ENCODE data around the gene TWNK. TPM values are rescaled to one million over a fixed set of nuclear protein-coding genes. Genes with fewer than 3 reads are reported as not detected.

Gene TWNK
- total and polyA plus RNA-seq, 7 experiments from 2014 or later = 5.8 to 18.9 (median 14.8) TPM

- H3K27ac ChIP-seq (ENCODE audit: low read depth, low read length) = no peak overlapping the region
- peaks cover 0 to 57% (median 0%) of the 10 kb centered on the region in 3 experiments for H3K36me3 ChIP-seq (ENCODE audit: control insufficient read depth in 2 of 3, insufficient read depth in 3 of 3, low read length in 3 of 3)
- H3K9me3 ChIP-seq (ENCODE audit: control insufficient read depth in 2 of 3, low read length in 3 of 3) = no peaks in the 10 kb centered on the region
- Mint-ChIP-seq H3K27ac (no peak overlapping the region), H3K4me3 (peak overlapping the region in 1 of 10 donors; percentile 19), H3K36me3 (peaks cover 0 to 43% (median 12%) of the 10 kb centered on the region in 5 donors), H3K9me3 (no peaks in the 10 kb centered on the region), H3K27me3 (no peaks in the 10 kb centered on the region), H3K4me1 (peaks cover 19 to 42% (median 29%) of the 10 kb centered on the region in 7 donors)
- no peak overlapping the region for H3K4me3 ChIP-seq (ENCODE audit: low read length)
- no peaks in the 10 kb centered on the region for H3K27me3 ChIP-seq (ENCODE audit: control insufficient read depth in 2 of 2, insufficient read depth in 2 of 2, low read length in 2 of 2)
- CTCF ChIA-PET = no interaction called here
- intact Hi-C loops (cut with micrococcal nuclease) = no loop called here
- POLR2A ChIA-PET = interaction anchor here (1.2 kb wide), 2 partner anchors 14 to 37 kb away, joined by 3 read pairs; no protein-coding TSS in a partner anchor
- DNase-seq (peak in 1 of 9 donors; percentile 1), ATAC-seq (no peak)
- H3K4me1 ChIP-seq (ENCODE audit: control insufficient read depth in 2 of 2, insufficient read depth in 2 of 2, low read length in 2 of 2) = peaks cover 17 to 22% of the 10 kb centered on the region in 2 donors
Observed at GRCh38 chr10:100983868-100984671, 3.3 kb upstream of the TWNK start.

DNA sequence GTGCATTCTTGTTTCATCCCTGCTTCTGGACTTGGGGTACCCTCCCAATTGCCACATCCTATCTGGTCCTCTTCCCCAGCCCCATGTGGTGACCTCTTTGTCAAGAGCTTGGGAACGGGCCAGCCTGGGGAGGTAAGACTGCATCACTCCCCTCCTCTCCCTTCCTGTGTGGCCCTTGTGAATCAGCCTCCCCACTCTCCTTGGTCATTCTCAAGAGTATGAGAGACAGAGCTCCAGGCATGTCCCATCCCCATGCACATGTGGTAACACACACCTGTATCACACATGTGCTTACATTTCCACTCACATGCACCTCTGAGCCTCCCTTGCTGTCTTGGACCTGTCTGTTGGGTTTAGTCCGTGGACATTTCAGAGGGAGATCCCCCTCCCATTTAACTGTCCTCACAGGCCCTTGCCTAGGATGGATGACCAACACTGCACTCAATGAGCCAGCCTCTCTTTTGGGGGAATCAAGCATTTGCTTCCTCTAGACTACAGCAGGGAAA is 2.6 kb upstream of the TWNK start:
- intact Hi-C loops (cut with micrococcal nuclease) = no loop called here
- peaks cover 19 to 49% (median 30%) of the 10 kb centered on the region in 7 donors for H3K4me1 Mint-ChIP-seq
- no peak for DNase-seq
- H3K9me3 Mint-ChIP-seq = no peaks in the 10 kb centered on the region
- ATAC-seq = no peak
- CTCF ChIA-PET = no interaction called here
- H3K27ac Mint-ChIP-seq = no peak overlapping the region
- H3K36me3 Mint-ChIP-seq = peaks cover 0 to 46% (median 15%) of the 10 kb centered on the region in 5 donors
- Histone ChIP-seq H3K36me3 (ENCODE audit: control insufficient read depth in 2 of 3, insufficient read depth in 3 of 3, low read length in 3 of 3) (peaks cover 0 to 61% (median 0%) of the 10 kb centered on the region in 3 experiments), H3K4me1 (ENCODE audit: control insufficient read depth in 2 of 2, insufficient read depth in 2 of 2, low read length in 2 of 2) (peaks cover 17 to 24% of the 10 kb centered on the region in 2 donors), H3K27me3 (ENCODE audit: control insufficient read depth in 2 of 2, insufficient read depth in 2 of 2, low read length in 2 of 2) (no peaks in the 10 kb centered on the region), H3K9me3 (ENCODE audit: control insufficient read depth in 2 of 3, low read length in 3 of 3) (no peaks in the 10 kb centered on the region), H3K4me3 (ENCODE audit: low read length) (no peak overlapping the region), H3K27ac (ENCODE audit: low read depth, low read length) (no peak overlapping the region)
- no peaks in the 10 kb centered on the region for H3K27me3 Mint-ChIP-seq
- POLR2A ChIA-PET = interaction anchor here (4.7 kb wide), 1 partner anchor 13 kb away, joined by 65 read pairs; the partner anchor contains the start of gene LZTS2
- peak overlapping the region in 1 of 10 donors; percentile 28 for H3K4me3 Mint-ChIP-seq

GRCh38 chr10:100985336-100985735 is 2.0 kb upstream of the TWNK start:
- Mint-ChIP-seq H3K4me1 (peaks cover 20 to 55% (median 32%) of the 10 kb centered on the region in 7 donors), H3K27ac (peak overlapping the region in 1 of 9 donors; percentile 3), H3K4me3 (peak overlapping the region in 7 of 10 donors; percentile 28 to 99 (median 93)), H3K36me3 (peaks cover under 1 to 43% (median 17%) of the 10 kb centered on the region in 5 donors), H3K9me3 (no peaks in the 10 kb centered on the region), H3K27me3 (no peaks in the 10 kb centered on the region)
- Histone ChIP-seq H3K9me3 (ENCODE audit: control insufficient read depth in 2 of 3, low read length in 3 of 3) (no peaks in the 10 kb centered on the region), H3K36me3 (ENCODE audit: control insufficient read depth in 2 of 3, insufficient read depth in 3 of 3, low read length in 3 of 3) (peaks cover 0 to 61% (median under 1%) of the 10 kb centered on the region in 3 experiments), H3K27me3 (ENCODE audit: control insufficient read depth in 2 of 2, insufficient read depth in 2 of 2, low read length in 2 of 2) (no peaks in the 10 kb centered on the region), H3K4me3 (ENCODE audit: low read length) (no peak overlapping the region), H3K27ac (ENCODE audit: low read depth, low read length) (no peak overlapping the region), H3K4me1 (ENCODE audit: control insufficient read depth in 2 of 2, insufficient read depth in 2 of 2, low read length in 2 of 2) (peaks cover 17 to 24% of the 10 kb centered on the region in 2 donors)
- CTCF ChIA-PET = no interaction called here
- POLR2A ChIA-PET = interaction anchor here (1.4 to 4.7 kb wide), 2 partner anchors 12 to 46 kb away, joined by 8 to 65 read pairs; partner anchors contain the start of genes LZTS2, PDZD7 and SFXN3
- intact Hi-C loops (cut with micrococcal nuclease) = no loop called here
- ATAC-seq (no peak), DNase-seq (no peak)

- Histone ChIP-seq H3K27me3 (ENCODE audit: control insufficient read depth in 2 of 2, insufficient read depth in 2 of 2, low read length in 2 of 2) (no peaks in the 10 kb centered on the region), H3K36me3 (ENCODE audit: control insufficient read depth in 2 of 3, insufficient read depth in 3 of 3, low read length in 3 of 3) (peaks cover 0 to 60% (median 11%) of the 10 kb centered on the region in 3 experiments), H3K9me3 (ENCODE audit: control insufficient read depth in 2 of 3, low read length in 3 of 3) (no peaks in the 10 kb centered on the region), H3K4me1 (ENCODE audit: control insufficient read depth in 2 of 2, insufficient read depth in 2 of 2, low read length in 2 of 2) (peaks cover 17 to 24% of the 10 kb centered on the region in 2 donors), H3K27ac (ENCODE audit: low read depth, low read length) (peak overlapping the region; percentile 81), H3K4me3 (ENCODE audit: low read length) (peak overlapping the region; percentile 89)
- H3K9me3 Mint-ChIP-seq = no peaks in the 10 kb centered on the region
- H3K4me3 Mint-ChIP-seq = peak overlapping the region; percentile 91 to 100 (median 95)
- no peaks in the 10 kb centered on the region for H3K27me3 Mint-ChIP-seq
- ChIA-PET CTCF (interaction anchor here (2.4 kb wide), 1 partner anchor 11 kb away, joined by 24 read pairs; no protein-coding TSS in a partner anchor), POLR2A (interaction anchor here (0.9 to 4.7 kb wide), 4 partner anchors 11 to 45 kb away, joined by 3 to 65 read pairs (median 6); partner anchors contain the start of genes LZTS2, PDZD7 and SFXN3)
- H3K4me1 Mint-ChIP-seq = peaks cover 23 to 60% (median 38%) of the 10 kb centered on the region in 7 donors
- ATAC-seq (no peak), DNase-seq (no peak)
- intact Hi-C loops (cut with micrococcal nuclease) = no loop called here
- H3K36me3 Mint-ChIP-seq = peaks cover 11 to 47% (median 28%) of the 10 kb centered on the region in 5 donors
- peak overlapping the region in 7 of 9 donors; percentile 84 to 98 (median 92) for H3K27ac Mint-ChIP-seq
Observed at GRCh38 chr10:100986623-100986951, 756 bp upstream of the TWNK start.

DNA sequence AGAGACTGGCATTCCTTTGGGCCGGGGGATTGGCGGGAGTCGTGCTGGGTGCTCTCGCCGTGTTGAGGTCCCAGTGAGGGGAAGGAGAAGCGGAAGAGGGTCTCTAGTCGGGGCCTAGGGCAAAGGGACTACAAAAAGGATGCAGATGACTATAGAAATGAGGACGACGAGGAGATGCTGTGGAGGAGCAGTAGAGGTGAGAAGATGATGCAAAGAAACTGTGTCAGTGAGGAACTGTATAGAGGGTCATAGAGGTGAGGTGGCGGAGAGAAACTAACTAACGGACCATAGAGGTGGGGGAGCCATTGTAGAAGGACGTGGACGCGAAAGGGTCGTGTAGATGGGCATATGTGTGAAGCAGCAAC is 324 bp downstream of the TWNK start:
- peaks cover 17 to 24% of the 10 kb centered on the region in 2 donors for H3K4me1 ChIP-seq (ENCODE audit: control insufficient read depth in 2 of 2, insufficient read depth in 2 of 2, low read length in 2 of 2)
- no peaks in the 10 kb centered on the region for H3K9me3 ChIP-seq (ENCODE audit: control insufficient read depth in 2 of 3, low read length in 3 of 3)
- no peak for DNase-seq
- Mint-ChIP-seq H3K27me3 (no peaks in the 10 kb centered on the region), H3K4me3 (peak overlapping the region; percentile 91 to 100 (median 95)), H3K9me3 (no peaks in the 10 kb centered on the region), H3K36me3 (peaks cover 11 to 41% (median 21%) of the 10 kb centered on the region in 5 donors), H3K27ac (peak overlapping the region; percentile 80 to 98 (median 92)), H3K4me1 (peaks cover 23 to 60% (median 37%) of the 10 kb centered on the region in 7 donors)
- ChIA-PET CTCF (interaction anchor here (1.2 to 2.4 kb wide), 3 partner anchors 10 to 27 kb away, joined by 4 to 24 read pairs (median 5); no protein-coding TSS in a partner anchor), POLR2A (interaction anchor here (0.9 to 4.7 kb wide), 4 partner anchors 10 to 45 kb away, joined by 3 to 65 read pairs (median 4); partner anchors contain the start of genes LZTS2, PDZD7 and SFXN3)
- no peaks in the 10 kb centered on the region for H3K27me3 ChIP-seq (ENCODE audit: control insufficient read depth in 2 of 2, insufficient read depth in 2 of 2, low read length in 2 of 2)
- intact Hi-C loops (cut with micrococcal nuclease) = loop anchor here (1.0 kb wide), 3 partner anchors 10 to 75 kb away; partner anchors contain the start of genes SEMA4G (in 2 of the 2) and SLF2 (in 2 of the 2)
- H3K4me3 ChIP-seq (ENCODE audit: low read length) = peak overlapping the region; percentile 89
- H3K36me3 ChIP-seq (ENCODE audit: control insufficient read depth in 2 of 3, insufficient read depth in 3 of 3, low read length in 3 of 3) = peaks cover 0 to 57% (median 11%) of the 10 kb centered on the region in 3 experiments
- ATAC-seq = no peak
- H3K27ac ChIP-seq (ENCODE audit: low read depth, low read length) = peak overlapping the region; percentile 81

DNA sequence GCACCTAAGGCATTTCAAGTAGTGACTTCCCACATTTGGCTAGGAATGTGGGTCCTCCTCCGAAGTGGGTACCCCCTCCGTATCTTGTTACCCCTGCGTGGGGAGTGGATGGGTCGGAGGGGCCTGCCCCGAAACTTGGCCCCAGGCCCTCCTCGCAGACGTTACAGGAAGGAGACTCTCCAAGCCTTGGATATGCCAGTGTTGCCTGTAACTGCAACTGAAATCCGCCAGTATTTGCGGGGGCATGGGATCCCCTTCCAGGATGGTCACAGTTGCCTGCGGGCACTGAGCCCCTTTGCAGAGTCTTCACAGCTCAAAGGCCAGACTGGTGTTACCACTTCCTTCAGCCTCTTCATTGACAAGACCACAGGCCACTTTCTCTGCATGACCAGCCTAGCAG is 823 bp downstream of the TWNK start:
- H3K27ac ChIP-seq (ENCODE audit: low read depth, low read length) = peak overlapping the region; percentile 81
- H3K27ac Mint-ChIP-seq = peak overlapping the region in 5 of 9 donors; percentile 80 to 96 (median 92)

More for the DNA sequence above, 823 bp downstream of the TWNK start:
- ChIA-PET POLR2A (interaction anchor here (0.8 to 4.7 kb wide), 2 partner anchors 9 to 43 kb away, joined by 3 to 65 read pairs; partner anchors contain the start of genes LZTS2, PDZD7 and SFXN3), CTCF (interaction anchor here (0.7 to 2.4 kb wide), 5 partner anchors 9 to 28 kb away, joined by 3 to 24 read pairs (median 5); no protein-coding TSS in a partner anchor)
- peak overlapping the region; percentile 89 for H3K4me3 ChIP-seq (ENCODE audit: low read length)
- Mint-ChIP-seq H3K27me3 (no peaks in the 10 kb centered on the region), H3K9me3 (no peaks in the 10 kb centered on the region), H3K36me3 (peaks cover 11 to 46% (median 18%) of the 10 kb centered on the region in 5 donors), H3K4me3 (peak overlapping the region; percentile 91 to 100 (median 95)), H3K4me1 (peaks cover 23 to 60% (median 35%) of the 10 kb centered on the region in 7 donors)
- ATAC-seq (no peak), DNase-seq (no peak)
- intact Hi-C loops (cut with micrococcal nuclease) = no loop called here
- no peaks in the 10 kb centered on the region for H3K27me3 ChIP-seq (ENCODE audit: control insufficient read depth in 2 of 2, insufficient read depth in 2 of 2, low read length in 2 of 2)
- H3K9me3 ChIP-seq (ENCODE audit: control insufficient read depth in 2 of 3, low read length in 3 of 3) = no peaks in the 10 kb centered on the region
- peaks cover 0 to 56% (median 11%) of the 10 kb centered on the region in 3 experiments for H3K36me3 ChIP-seq (ENCODE audit: control insufficient read depth in 2 of 3, insufficient read depth in 3 of 3, low read length in 3 of 3)
- H3K4me1 ChIP-seq (ENCODE audit: control insufficient read depth in 2 of 2, insufficient read depth in 2 of 2, low read length in 2 of 2) = peaks cover 17 to 24% of the 10 kb centered on the region in 2 donors

Data from naive thymus-derived CD4-positive, alpha-beta T cell (primary cell).